HFFc6 (cell line): Measurements from ENCODE around the gene FAM13A. TPM values are rescaled to one million over a fixed set of nuclear protein-coding genes. Genes with fewer than 3 reads are reported as not detected.

ENCODE experiments used
- DNase-seq: peaks from one replicate; pipeline ENCODE4 v3.0.0-alpha.2; 2018
- H3K27ac Mint-ChIP-seq: 2 replicates; pipeline ENCODE4 v1.8.0; 2020; ENCODE audit warnings: mild to moderate bottlenecking, mixed read lengths
- H3K27me3 Mint-ChIP-seq: 2 replicates; pipeline ENCODE4 v1.8.0; 2021; ENCODE audit warnings: mild to moderate bottlenecking, moderate library complexity, mixed read lengths; ENCODE audit not compliant: insufficient read depth
- H3K36me3 Mint-ChIP-seq: 2 replicates; pipeline ENCODE4 v1.8.0; 2021; ENCODE audit warnings: low read depth, mixed read lengths
- H3K4me1 Mint-ChIP-seq: 2 replicates; pipeline ENCODE4 v1.8.0; 2020; ENCODE audit warnings: low read depth, mixed read lengths
- H3K4me3 Mint-ChIP-seq: 2 replicates; pipeline ENCODE4 v1.8.0; 2020; ENCODE audit warnings: mild to moderate bottlenecking, moderate library complexity, mixed read lengths
- H3K9me3 Mint-ChIP-seq: 2 replicates; pipeline ENCODE4 v1.8.0; 2020; ENCODE audit warnings: mild to moderate bottlenecking, mixed read lengths
- CTCF ChIP-seq: fragments of 200-600 bp; sonication (generic); IDR thresholded peaks from 2 replicates; pipeline ENCODE4 v1.5.0; 2021; ENCODE audit warnings: antibody characterized with exemption, mild to moderate bottlenecking
- total RNA-seq, 6 experiments: library from RNA; stranded (reverse); fragmentation: NEBNext Ultra II Directional; extraction: Animal tissue kit (Norgen Biotek cat#: 25700); gene quantifications; 2 replicates in 1 of 6; 3 replicates in 5 of 6; pipeline ENCODE4 v1.2.3, GENCODE V29; 2021

The FAM13A gene
- total RNA-seq, 6 experiments from 2014 or later = 8.0 to 11.2 (median 9.7) TPM

DNA sequence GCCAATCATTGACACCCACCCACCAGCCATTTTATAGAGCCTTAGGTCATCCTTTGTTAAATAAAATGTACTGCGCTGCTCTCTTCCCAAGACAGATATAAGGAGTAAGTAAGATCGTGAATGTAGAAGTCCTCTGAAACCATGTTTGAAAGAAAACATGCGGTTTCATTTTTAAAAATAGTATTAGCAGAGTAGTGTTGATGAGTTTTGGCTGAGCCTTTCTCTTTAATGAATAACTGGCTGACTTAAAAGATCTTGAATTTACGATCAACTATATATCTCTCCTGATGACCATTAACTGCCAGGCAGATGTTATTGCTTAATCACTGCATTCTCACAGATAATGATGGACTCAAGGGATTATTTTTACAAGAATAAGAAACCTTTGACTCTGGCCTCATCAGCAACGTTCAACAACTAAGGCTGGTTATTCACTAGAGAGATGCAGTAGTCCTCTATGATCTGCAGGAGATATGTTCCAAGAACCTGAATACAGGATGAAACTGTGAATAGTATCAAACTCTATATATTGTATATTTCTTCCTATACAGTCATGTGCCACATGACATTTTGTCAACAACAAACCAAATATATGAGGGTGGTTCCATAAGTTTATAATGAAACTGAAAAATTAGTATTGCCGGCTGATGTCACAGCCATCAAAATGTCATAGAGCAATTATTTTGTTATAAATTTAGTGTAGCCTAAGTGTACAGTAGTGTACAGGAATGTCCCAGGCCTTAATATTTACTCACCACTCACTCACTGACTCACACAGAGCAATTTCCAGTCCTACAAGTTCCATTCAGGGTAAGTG, 80.8 kb downstream of the FAM13A start:
- Mint-ChIP-seq H3K9me3 (no peaks in the 10 kb centered on the region), H3K27me3 (no peaks in the 10 kb centered on the region), H3K4me1 (peaks cover 12% of the 10 kb centered on the region), H3K27ac (0 out of 2 replicates have a peak overlapping the region, but pooled peaks have one; percentile 5), H3K4me3 (peak overlapping the region; percentile 44), H3K36me3 (no peaks in the 10 kb centered on the region)
- DNase-seq = no peak
- TF ChIP-seq CTCF = no peak

- Mint-ChIP-seq H3K27me3 (no peaks in the 10 kb centered on the region), H3K4me1 (peaks cover 10% of the 10 kb centered on the region), H3K4me3 (no peak overlapping the region), H3K27ac (no peak overlapping the region), H3K9me3 (no peaks in the 10 kb centered on the region), H3K36me3 (no peaks in the 10 kb centered on the region)
- no peak for DNase-seq
- TF ChIP-seq CTCF = no peak
These were observed 85.4 kb downstream of the FAM13A start for GRCh38 chr4:88971536-88971935.

- Mint-ChIP-seq H3K4me1 (peaks cover 11% of the 10 kb centered on the region), H3K27ac (no peak overlapping the region), H3K4me3 (no peak overlapping the region), H3K27me3 (no peaks in the 10 kb centered on the region), H3K9me3 (0 out of 2 replicates have a peak, but pooled peaks cover 4% of the 10 kb centered on the region), H3K36me3 (peaks cover 11% of the 10 kb centered on the region)
- DNase-seq = no peak
- TF ChIP-seq CTCF = no peak
These were observed 87.2 kb downstream of the FAM13A start for GRCh38 chr4:88969746-88970145.

GRCh38 chr4:88969271-88969670, 87.7 kb downstream of the FAM13A start:
- no peak overlapping the region for H3K4me3 Mint-ChIP-seq
- no peak for TF ChIP-seq CTCF
- peaks cover 11% of the 10 kb centered on the region for H3K36me3 Mint-ChIP-seq
- peaks cover 16% of the 10 kb centered on the region for H3K4me1 Mint-ChIP-seq
- 0 out of 2 replicates have a peak, but pooled peaks cover 4% of the 10 kb centered on the region for H3K9me3 Mint-ChIP-seq
- DNase-seq = no peak
- H3K27ac Mint-ChIP-seq = no peak overlapping the region
- H3K27me3 Mint-ChIP-seq = no peaks in the 10 kb centered on the region

DNA sequence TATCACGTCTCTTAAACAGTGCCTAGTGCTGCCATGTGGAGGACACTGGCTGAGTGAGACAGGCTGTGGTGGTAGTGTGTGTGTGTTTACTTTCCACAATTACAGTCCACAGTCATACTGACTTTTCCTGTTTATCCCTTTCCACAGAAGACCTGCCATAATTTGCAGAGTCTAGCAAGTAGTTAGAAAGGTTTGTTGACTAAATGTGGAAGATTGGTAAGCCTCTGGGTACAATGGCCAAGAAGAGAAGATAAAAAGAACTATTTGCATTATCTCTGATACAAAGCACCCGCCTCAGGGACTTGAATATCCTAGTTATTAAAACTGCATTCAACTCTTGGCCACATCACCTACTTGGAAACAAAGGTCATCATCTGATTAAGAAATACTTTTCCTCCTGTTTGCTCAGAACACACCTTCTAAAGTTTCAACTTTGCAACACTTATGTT, 89.1 kb downstream of the FAM13A start:
- peaks cover 11% of the 10 kb centered on the region for H3K36me3 Mint-ChIP-seq
- no peak for TF ChIP-seq CTCF
- H3K27me3 Mint-ChIP-seq = no peaks in the 10 kb centered on the region
- 0 out of 2 replicates have a peak, but pooled peaks cover 4% of the 10 kb centered on the region for H3K9me3 Mint-ChIP-seq
- no peak for DNase-seq
- no peak overlapping the region for H3K27ac Mint-ChIP-seq
- peaks cover 24% of the 10 kb centered on the region for H3K4me1 Mint-ChIP-seq
- no peak overlapping the region for H3K4me3 Mint-ChIP-seq
